ENCODE results near the gene CEBPZ.

The CEBPZ gene

DNA sequence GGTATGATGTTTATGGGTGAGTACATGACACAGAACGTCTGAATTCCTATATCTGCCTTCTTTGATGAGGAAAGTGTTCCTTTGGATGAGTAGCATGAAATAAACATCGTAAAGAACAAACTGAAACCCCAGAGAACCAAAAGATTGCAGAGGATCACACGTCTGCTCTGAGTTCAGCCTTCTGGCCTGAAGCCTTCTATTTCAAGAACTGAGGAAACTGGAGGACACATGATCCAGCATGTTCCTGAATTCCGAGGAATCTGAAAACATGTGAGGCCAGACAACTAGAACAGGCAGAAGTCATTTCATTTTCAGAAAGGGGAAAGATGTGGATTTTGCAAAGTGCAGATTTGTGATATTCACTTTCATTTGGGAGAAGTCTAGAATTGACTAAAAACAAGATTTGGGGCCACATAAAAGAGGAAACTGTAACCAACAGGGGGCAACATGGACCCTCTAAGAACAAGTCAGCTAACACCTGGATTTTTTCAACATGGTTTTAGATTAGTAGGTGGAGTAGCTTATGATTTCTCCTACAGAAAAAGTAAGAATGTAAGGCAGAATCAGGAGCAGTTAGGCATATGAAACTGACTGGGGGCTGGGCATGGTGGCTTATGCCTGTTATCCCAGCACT lies 51.3 kb downstream of the CEBPZ start:
- no peak for DNase-seq (ENCODE audit: low read depth, low spot score)

DNA sequence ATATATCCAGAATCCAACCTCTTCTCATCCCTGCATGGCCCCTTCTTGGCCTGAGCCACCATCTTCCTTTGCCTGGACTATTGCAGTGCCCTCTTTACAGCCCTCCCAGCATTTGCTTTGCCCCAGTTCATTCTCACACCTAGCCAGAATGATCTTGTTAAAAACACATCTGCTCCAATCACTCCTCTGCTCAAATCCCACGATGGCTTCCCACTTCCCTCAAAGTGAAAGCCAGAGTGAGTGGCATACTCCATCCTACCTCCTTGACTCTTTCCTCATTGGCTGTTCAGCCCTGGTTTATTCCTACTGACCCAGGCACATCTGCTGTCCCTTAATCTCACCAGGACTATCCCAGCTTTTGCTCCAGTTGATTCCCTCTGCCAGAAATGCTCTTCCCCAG lies 57.7 kb downstream of the CEBPZ start:
- no peak for DNase-seq (ENCODE audit: low read depth, low spot score)

DNA sequence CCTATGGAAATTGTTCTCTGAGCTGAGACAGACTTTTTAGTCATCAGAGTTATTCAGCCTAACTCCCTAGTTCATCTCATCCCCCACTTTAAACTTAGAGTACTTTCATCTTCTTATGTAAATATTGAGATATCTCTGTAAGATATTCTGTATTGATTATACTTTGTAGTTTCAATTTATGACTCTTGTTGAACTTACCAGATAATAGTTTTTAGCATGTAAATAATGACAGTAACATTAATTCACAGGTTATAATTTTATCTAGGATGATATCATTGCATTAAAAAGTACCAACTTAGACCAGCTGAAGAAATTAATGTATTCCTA lies 59.8 kb downstream of the CEBPZ start:
- no peak for DNase-seq (ENCODE audit: low read depth, low spot score)

DNA sequence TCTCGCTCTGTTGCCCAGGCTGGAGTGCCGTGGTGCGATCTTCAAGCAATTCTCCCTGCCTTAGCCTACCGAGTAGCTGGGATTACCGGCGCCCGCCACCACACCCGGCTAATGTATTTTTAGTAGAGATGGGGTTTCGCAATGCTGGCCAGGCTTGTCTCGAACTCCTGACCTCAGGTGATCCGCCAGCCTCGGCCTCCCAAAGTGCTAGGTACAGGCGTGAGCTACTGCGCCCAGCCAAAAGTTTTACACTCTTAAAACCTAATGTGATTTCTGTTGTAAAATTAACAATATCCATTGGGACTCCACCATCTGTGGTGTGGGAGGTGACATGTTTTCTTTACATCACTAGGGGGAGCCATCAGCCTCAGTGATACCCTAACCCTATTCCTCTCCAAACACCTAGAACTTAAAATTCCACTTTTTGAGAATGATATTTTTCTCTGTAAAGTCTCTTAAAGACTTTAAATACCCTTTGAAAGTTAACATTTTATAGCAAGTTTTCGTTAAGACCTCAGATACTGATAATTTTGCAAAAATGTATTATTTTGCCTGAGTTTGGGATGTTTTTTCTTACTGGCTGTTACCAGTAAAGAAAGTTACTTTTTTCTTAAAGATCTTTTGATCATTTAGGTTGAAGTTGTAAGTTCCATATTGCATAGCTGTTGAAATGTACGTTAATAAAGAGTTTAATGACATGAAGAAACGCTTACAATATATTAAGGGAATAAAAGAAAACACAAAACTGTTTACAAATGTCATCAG lies 63.0 kb downstream of the CEBPZ start:
- DNase-seq (ENCODE audit: low read depth, low spot score), result no peak

DNA sequence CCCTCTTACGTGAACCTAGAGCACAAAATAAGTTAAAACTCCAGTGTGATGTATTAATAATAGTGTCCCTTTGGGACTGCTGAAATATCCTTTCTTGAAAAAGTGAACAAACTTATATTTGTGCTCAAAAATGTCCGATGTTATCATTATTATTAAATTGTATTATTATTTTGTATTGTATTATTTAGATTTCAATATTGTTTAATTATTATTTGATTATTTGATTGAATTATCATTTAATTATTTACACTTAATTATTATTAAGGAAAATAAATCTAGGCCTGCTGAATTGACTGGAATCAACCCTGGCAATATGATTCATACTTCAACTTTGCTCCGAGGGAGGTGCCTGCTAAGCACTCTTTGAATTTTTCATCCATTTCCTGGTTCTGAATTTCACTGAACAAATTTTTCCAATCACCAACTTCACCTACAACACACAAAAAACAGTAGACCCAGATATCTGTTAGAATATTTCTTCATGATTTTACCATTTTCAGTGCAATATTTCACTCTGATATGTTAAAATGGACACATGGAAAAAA lies 63.7 kb downstream of the CEBPZ start:
- no peak for DNase-seq (ENCODE audit: low read depth, low spot score)

DNA sequence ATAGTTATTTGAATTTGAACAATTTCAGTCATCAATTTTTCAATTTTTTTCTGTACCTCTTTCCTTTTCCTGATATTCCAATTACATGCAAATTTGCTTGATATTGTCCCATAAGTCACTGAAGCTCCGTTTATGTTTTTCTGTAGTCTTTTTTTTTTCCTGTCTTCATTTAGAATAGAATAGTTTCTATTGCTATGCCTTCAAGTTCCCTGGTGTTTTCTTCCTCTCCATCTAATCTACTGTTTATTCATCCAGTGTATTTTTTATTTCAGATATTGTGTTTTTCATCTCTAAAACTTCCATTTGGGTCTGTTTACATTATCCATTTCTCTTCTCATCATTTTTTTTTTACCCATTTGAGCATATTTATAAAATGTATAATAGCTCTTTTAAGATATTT lies 66.6 kb downstream of the CEBPZ start:
- no peak for DNase-seq (ENCODE audit: low read depth, low spot score)

DNA sequence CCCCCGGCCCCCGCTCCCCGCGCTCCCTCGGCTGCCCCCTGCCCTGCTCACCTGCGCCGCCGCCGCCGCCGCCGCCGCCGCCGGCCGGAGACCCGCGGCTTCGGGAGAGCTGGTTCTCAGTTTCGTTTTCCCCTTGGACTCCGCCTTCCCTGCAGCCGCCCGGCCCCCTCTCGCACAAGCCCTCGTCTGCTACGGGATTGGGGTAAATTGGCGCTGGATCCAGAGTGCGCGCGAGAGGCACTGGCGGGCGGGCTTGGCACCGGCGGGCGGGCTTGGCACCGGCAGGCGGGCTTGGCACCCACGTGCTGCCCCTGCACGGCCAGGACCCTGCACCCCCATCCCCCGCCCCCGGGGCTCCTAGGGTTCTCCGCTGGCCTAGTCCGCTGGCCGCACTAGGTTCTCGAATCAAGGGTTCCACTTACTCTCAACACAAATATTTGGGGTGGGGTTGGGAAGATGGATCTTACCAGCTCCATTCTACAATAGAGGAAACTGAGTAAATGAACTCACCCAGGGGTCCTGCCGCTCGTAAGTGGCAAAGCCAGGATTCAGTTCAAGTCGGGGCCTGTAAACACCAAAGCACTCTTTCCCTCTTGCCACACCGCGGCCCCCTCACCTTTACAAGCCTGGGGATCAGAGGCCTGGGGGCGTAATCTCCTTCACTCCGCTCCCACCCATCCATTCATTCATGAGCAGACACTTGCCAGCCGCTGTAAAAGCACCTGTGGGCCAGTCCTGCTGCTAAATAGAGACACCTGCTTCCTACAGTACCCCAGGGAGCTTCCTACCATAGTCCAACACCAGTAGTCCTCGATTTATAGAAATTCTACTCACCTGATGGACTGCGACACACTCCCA lies 74.3 kb downstream of the CEBPZ start, which contains the start of gene EIF2AK2:
TSS of gene EIF2AK2 (minus strand) at position 124 of the 858 bp plus-strand sequence. CDS start 9,174 bp downstream, outside the sequence.
- peak; percentile 51 for DNase-seq (ENCODE audit: low read depth, low spot score)

DNA sequence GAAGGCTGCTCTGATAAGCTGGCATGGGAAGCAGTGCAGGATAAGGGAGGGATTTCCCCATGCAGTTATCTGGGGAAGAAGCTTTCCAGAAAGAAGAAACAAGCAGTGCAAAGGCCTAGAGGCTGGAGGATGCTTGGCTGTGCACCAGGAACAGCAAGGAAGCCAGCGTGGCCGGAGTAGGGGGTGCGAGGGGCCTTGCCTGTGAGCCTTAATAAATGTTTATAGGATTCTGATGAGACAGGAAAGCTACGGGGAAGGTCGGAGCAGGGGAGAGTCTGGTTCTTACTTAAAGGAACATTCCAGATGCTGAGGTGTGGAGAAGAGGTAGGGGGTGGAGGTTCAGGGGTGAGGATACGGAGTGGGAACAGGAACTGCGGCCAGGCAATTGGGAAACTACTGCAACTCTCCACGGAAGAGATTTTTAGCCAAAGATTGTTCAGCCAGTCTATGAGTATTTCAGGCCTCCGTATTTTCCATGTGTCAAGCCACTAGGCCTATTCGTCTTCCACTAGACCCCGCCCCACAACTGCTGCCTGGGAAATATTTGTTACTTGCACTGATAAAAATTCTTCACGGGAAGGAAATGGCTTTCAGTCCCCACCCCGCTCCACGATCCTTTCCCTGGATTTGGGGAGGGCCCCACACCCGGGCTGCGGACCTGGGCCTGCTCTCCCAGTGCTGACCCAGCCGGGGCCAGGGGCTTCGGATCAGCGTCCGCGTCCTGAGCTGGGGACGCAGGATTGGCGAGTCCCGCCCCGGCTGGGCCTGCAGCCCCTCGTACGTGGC lies 75.1 kb downstream of the CEBPZ start:
- no peak for DNase-seq (ENCODE audit: low read depth, low spot score)

DNA sequence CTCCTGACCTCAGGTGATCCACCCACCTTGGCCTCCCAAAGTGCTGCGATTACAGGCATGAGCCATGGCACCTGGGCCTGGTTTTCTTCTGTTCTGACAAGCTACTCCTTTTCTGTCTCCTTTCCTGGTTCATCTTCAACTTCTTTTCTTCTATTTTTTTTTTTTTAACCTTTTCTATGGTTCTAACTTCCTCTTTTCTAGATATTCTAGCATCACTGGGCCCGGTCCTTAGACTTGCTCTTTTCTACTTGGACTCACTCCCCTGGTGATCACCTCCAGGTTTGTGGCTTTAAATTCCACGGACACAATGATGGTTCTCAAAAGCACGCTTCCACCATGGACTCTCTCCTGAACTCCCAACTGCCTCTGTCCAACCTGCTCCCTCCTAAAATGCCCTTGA lies 76.6 kb downstream of the CEBPZ start:
- no peak for DNase-seq (ENCODE audit: low read depth, low spot score)

DNA sequence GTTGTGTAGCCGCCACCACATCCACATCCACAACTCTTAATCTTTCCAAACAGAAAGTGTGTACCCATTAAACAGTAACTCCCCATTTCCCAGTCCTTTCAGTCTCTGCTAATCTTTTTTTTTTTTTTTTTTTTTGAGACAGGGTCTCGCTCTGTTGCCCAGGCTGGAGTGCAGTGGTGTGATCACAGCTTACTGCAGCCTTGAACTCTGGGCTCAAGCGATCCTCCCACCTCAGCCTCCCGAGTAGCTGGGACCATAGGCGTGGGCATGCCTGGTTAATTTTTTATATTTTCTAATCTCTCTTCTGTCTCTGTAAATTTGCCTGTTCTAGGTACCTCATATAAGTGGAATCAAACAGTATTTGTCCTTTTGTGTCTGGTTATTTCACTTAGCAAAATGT lies 78.2 kb downstream of the CEBPZ start:
- no peak for DNase-seq (ENCODE audit: low read depth, low spot score)
